HG03354 (cell line): ENCODE results near the gene SMURF1.

Experiments used
- ATAC-seq: cut with Tn5 transposase; IDR thresholded peaks from one replicate; pipeline ENCODE4 v1.9.1; 2021; ENCODE audit warnings: mild to moderate bottlenecking; ENCODE audit not compliant: unreplicated experiment, poor library complexity, severe bottlenecking

Gene SMURF1

GRCh38 chr7:99013266-99014112 lies 130.4 kb downstream of the SMURF1 start:
- ATAC-seq, result no peak

- ATAC-seq, result no peak
Observed at GRCh38 chr7:99012722-99013121, 131.2 kb downstream of the SMURF1 start.

- no peak for ATAC-seq
Observed at GRCh38 chr7:99011706-99012404, 132.1 kb downstream of the SMURF1 start.

- no peak for ATAC-seq
Observed at GRCh38 chr7:99011341-99011705, 132.6 kb downstream of the SMURF1 start.

- ATAC-seq, result no peak
Observed at GRCh38 chr7:99010281-99010680, 133.6 kb downstream of the SMURF1 start.

GRCh38 chr7:99008921-99009530 lies 134.9 kb downstream of the SMURF1 start:
- no peak for ATAC-seq

GRCh38 chr7:99008181-99008631 lies 135.7 kb downstream of the SMURF1 start:
- no peak for ATAC-seq

- no peak for ATAC-seq
Observed at GRCh38 chr7:99006739-99007424, 137.0 kb downstream of the SMURF1 start.

GRCh38 chr7:99005776-99006175 lies 138.1 kb downstream of the SMURF1 start:
- ATAC-seq, result no peak

- no peak for ATAC-seq
Observed at GRCh38 chr7:99004781-99005500, 139.0 kb downstream of the SMURF1 start.

- no peak for ATAC-seq
Observed at GRCh38 chr7:99004216-99004615, 139.7 kb downstream of the SMURF1 start.

- ATAC-seq, result no peak
Observed at GRCh38 chr7:99003419-99003818, 140.5 kb downstream of the SMURF1 start.

GRCh38 chr7:99002827-99003212 lies 141.1 kb downstream of the SMURF1 start:
- ATAC-seq, result no peak

GRCh38 chr7:99002148-99002826 lies 141.6 kb downstream of the SMURF1 start:
- no peak for ATAC-seq

GRCh38 chr7:99001482-99002147 lies 142.3 kb downstream of the SMURF1 start:
- ATAC-seq, result no peak

- no peak for ATAC-seq
Observed at GRCh38 chr7:99000904-99001465, 142.9 kb downstream of the SMURF1 start.

- no peak for ATAC-seq
Observed at GRCh38 chr7:99000196-99000903, 143.6 kb downstream of the SMURF1 start.
